Measurements from ENCODE around the gene SH2D3C. TPM values are rescaled to one million over a fixed set of nuclear protein-coding genes. Genes with fewer than 3 reads are reported as not detected.

Gene SH2D3C
- total and polyA plus RNA-seq, 9 of the 15 experiments (the other 6 are each of a cell fraction or from before 2014, with no cell fraction given) = 0.03 to 1.2 (median 0.22) TPM; not detected in 1

DNA sequence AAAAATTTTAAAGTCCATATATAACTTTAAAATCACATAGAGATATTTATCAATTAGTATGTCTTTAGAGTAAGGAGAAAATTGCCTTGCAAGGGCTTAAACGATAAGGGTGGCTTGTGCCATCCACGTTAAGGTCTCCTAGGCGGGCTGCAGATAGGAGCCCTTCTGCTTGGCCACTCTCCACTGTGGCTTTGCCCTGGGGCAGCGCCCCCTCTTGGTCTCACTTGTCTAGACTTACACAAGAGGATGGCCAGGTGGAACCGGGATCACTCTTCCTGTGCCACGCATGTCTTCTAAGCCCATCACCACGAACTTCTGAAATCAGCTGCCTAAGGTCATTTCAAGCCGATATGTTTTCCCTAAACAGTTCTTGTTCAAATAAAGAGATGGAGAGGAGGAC, 27.2 kb upstream of the SH2D3C start (continued):
- TF ChIP-seq, protein P1, sequence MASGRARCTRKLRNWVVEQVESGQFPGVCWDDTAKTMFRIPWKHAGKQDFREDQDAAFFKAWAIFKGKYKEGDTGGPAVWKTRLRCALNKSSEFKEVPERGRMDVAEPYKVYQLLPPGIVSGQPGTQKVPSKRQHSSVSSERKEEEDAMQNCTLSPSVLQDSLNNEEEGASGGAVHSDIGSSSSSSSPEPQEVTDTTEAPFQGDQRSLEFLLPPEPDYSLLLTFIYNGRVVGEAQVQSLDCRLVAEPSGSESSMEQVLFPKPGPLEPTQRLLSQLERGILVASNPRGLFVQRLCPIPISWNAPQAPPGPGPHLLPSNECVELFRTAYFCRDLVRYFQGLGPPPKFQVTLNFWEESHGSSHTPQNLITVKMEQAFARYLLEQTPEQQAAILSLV (tag; IDR thresholded peaks at IDR 0.05) = no peak
- TF ChIP-seq, protein P2, sequence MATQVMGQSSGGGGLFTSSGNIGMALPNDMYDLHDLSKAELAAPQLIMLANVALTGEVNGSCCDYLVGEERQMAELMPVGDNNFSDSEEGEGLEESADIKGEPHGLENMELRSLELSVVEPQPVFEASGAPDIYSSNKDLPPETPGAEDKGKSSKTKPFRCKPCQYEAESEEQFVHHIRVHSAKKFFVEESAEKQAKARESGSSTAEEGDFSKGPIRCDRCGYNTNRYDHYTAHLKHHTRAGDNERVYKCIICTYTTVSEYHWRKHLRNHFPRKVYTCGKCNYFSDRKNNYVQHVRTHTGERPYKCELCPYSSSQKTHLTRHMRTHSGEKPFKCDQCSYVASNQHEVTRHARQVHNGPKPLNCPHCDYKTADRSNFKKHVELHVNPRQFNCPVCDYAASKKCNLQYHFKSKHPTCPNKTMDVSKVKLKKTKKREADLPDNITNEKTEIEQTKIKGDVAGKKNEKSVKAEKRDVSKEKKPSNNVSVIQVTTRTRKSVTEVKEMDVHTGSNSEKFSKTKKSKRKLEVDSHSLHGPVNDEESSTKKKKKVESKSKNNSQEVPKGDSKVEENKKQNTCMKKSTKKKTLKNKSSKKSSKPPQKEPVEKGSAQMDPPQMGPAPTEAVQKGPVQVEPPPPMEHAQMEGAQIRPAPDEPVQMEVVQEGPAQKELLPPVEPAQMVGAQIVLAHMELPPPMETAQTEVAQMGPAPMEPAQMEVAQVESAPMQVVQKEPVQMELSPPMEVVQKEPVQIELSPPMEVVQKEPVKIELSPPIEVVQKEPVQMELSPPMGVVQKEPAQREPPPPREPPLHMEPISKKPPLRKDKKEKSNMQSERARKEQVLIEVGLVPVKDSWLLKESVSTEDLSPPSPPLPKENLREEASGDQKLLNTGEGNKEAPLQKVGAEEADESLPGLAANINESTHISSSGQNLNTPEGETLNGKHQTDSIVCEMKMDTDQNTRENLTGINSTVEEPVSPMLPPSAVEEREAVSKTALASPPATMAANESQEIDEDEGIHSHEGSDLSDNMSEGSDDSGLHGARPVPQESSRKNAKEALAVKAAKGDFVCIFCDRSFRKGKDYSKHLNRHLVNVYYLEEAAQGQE (IDR thresholded peaks at IDR 0.05; ENCODE audit: borderline replicate concordance) = 0 out of 2 replicates have a peak, but pooled peaks have one; percentile 12
- TF ChIP-seq, protein P2 (CRISPR knock-in tag; IDR thresholded peaks at IDR 0.05; ENCODE audit: low read depth) = no peak
- peak in 1 of 2 experiments; percentile 23; a peak in 2 of 4 replicates for TF ChIP-seq RAD21 (CRISPR knock-in tag; conservative IDR thresholded peaks at IDR 0.05 in 1 of 2, IDR thresholded peaks at IDR 0.05 in 1 of 2)
- no peak for TF ChIP-seq PTRF (tag; IDR thresholded peaks at IDR 0.05)
- TF ChIP-seq ETS2 (tag; IDR thresholded peaks at IDR 0.05; ENCODE audit: borderline replicate concordance, poor library complexity, severe bottlenecking) = no peak
- TF ChIP-seq, protein P3, sequence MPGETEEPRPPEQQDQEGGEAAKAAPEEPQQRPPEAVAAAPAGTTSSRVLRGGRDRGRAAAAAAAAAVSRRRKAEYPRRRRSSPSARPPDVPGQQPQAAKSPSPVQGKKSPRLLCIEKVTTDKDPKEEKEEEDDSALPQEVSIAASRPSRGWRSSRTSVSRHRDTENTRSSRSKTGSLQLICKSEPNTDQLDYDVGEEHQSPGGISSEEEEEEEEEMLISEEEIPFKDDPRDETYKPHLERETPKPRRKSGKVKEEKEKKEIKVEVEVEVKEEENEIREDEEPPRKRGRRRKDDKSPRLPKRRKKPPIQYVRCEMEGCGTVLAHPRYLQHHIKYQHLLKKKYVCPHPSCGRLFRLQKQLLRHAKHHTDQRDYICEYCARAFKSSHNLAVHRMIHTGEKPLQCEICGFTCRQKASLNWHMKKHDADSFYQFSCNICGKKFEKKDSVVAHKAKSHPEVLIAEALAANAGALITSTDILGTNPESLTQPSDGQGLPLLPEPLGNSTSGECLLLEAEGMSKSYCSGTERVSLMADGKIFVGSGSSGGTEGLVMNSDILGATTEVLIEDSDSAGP (CRISPR knock-in tag; IDR thresholded peaks at IDR 0.05) = no peak
- TF ChIP-seq KDM2B (CRISPR knock-in tag; IDR thresholded peaks at IDR 0.05) = no peak
- TF ChIP-seq C11orf30 (IDR thresholded peaks at IDR 0.05; ENCODE audit: low read depth) = no peak
- 0 out of 2 replicates have a peak, but pooled peaks have one; percentile 17 for TF ChIP-seq RB1 (IDR thresholded peaks at IDR 0.05; ENCODE audit: low read depth)
- no peak for TF ChIP-seq XRCC4 (IDR thresholded peaks at IDR 0.05; ENCODE audit: extremely low read depth, insufficient read depth, insufficient read length)
- no peak for TF ChIP-seq NFXL1 (CRISPR knock-in tag; IDR thresholded peaks at IDR 0.05)
- TF ChIP-seq, protein P4, sequence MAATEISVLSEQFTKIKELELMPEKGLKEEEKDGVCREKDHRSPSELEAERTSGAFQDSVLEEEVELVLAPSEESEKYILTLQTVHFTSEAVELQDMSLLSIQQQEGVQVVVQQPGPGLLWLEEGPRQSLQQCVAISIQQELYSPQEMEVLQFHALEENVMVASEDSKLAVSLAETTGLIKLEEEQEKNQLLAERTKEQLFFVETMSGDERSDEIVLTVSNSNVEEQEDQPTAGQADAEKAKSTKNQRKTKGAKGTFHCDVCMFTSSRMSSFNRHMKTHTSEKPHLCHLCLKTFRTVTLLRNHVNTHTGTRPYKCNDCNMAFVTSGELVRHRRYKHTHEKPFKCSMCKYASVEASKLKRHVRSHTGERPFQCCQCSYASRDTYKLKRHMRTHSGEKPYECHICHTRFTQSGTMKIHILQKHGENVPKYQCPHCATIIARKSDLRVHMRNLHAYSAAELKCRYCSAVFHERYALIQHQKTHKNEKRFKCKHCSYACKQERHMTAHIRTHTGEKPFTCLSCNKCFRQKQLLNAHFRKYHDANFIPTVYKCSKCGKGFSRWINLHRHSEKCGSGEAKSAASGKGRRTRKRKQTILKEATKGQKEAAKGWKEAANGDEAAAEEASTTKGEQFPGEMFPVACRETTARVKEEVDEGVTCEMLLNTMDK (IDR thresholded peaks at IDR 0.05; ENCODE audit: borderline replicate concordance, insufficient read depth, low read depth, low read length, poor library complexity, severe bottlenecking) = peak; percentile 82
- no peak for TF ChIP-seq ZNF785 (CRISPR knock-in tag; IDR thresholded peaks at IDR 0.05)

Measured in K562 (cell line).